ENCODE results near the gene JADE1.

The JADE1 gene

GRCh38 chr4:128917781-128918180, 108.3 kb downstream of the JADE1 start:
- Histone ChIP-seq H3K4me1 (ENCODE audit: insufficient read depth, low read length, poor library complexity, severe bottlenecking) (peaks cover 8% of the 10 kb centered on the region), H3K79me2 (ENCODE audit: insufficient read depth, low read length) (no peaks in the 10 kb centered on the region)
- TF ChIP-seq CTCF (conservative IDR thresholded peaks at IDR 0.05; ENCODE audit: low read length) (no peak), EZH2phosphoT487 (IDR thresholded peaks at IDR 0.05; ENCODE audit: borderline replicate concordance) (no peak)

GRCh38 chr4:128921954-128922353, 112.5 kb downstream of the JADE1 start:
- H3K9ac ChIP-seq (ENCODE audit: low read depth, low read length, poor library complexity, severe bottlenecking): no peak overlapping the region
- H3K4me3 ChIP-seq (ENCODE audit: low read length, poor library complexity, severe bottlenecking): no peak overlapping the region
- H3K4me1 ChIP-seq (ENCODE audit: insufficient read depth, low read length, poor library complexity, severe bottlenecking): peaks cover 5% of the 10 kb centered on the region
- H3K9me3 ChIP-seq (ENCODE audit: insufficient read depth, low read depth, low read length): no peaks in the 10 kb centered on the region
- no peaks in the 10 kb centered on the region for H3K27me3 ChIP-seq (ENCODE audit: insufficient read depth, low read length, poor library complexity, severe bottlenecking)
- no peak overlapping the region for H3K4me2 ChIP-seq (ENCODE audit: low read depth, low read length, poor library complexity, severe bottlenecking)
- H3K9me2 ChIP-seq (replicated peaks; ENCODE audit: low read depth, low read length): no peaks in the 10 kb centered on the region
- no peaks in the 10 kb centered on the region for H3F3A ChIP-seq (ENCODE audit: low read depth)
- H3K79me2 ChIP-seq (ENCODE audit: insufficient read depth, low read length): no peaks in the 10 kb centered on the region
- H3K36me3 ChIP-seq (ENCODE audit: insufficient read depth, low read length): peaks cover 4% of the 10 kb centered on the region; the same call in 1 of the 2 replicates
- H4K20me1 ChIP-seq (ENCODE audit: insufficient read depth, low read length, poor library complexity, severe bottlenecking): no peaks in the 10 kb centered on the region
- H2AFZ ChIP-seq (ENCODE audit: low read length): no peak overlapping the region
- TF ChIP-seq EZH2phosphoT487 (IDR thresholded peaks at IDR 0.05; ENCODE audit: borderline replicate concordance) (no peak), CTCF (conservative IDR thresholded peaks at IDR 0.05; ENCODE audit: low read length) (no peak)

More at GRCh38 chr4:128917781-128918180, 108.3 kb downstream of the JADE1 start:
- Histone ChIP-seq H3K36me3 (ENCODE audit: insufficient read depth, low read length) (no peaks in the 10 kb centered on the region), H3K4me2 (ENCODE audit: low read depth, low read length, poor library complexity, severe bottlenecking) (no peak overlapping the region), H3K9me2 (replicated peaks; ENCODE audit: low read depth, low read length) (no peaks in the 10 kb centered on the region), H2AFZ (ENCODE audit: low read length) (no peak overlapping the region), H3K4me3 (ENCODE audit: low read length, poor library complexity, severe bottlenecking) (no peak overlapping the region), H3F3A (ENCODE audit: low read depth) (no peaks in the 10 kb centered on the region), H3K27me3 (ENCODE audit: insufficient read depth, low read length, poor library complexity, severe bottlenecking) (no peaks in the 10 kb centered on the region), H4K20me1 (ENCODE audit: insufficient read depth, low read length, poor library complexity, severe bottlenecking) (no peaks in the 10 kb centered on the region), H3K9ac (ENCODE audit: low read depth, low read length, poor library complexity, severe bottlenecking) (no peak overlapping the region), H3K9me3 (ENCODE audit: insufficient read depth, low read depth, low read length) (no peaks in the 10 kb centered on the region)
